ENCODE measurements around the gene FRMD4B.
"Not testable (repeated sequence)": the region's sequence is repeated elsewhere in the genome, so short reads cannot be mapped to it uniquely, and the experiment has no call there.

Gene FRMD4B

GRCh38 chr3:69239063-69239462 is 146.8 kb downstream of the FRMD4B start:
- no peak for DNase-seq

GRCh38 chr3:69236812-69237707 is 148.8 kb downstream of the FRMD4B start:
- no peak for DNase-seq

- no peak for DNase-seq
These were observed 150.0 kb downstream of the FRMD4B start for GRCh38 chr3:69235882-69236281.

- DNase-seq, result not testable (repeated sequence)
These were observed 150.7 kb downstream of the FRMD4B start for GRCh38 chr3:69235227-69235626.

- no peak for DNase-seq
These were observed 153.4 kb downstream of the FRMD4B start for GRCh38 chr3:69232482-69232881.

- no peak for DNase-seq
These were observed 153.9 kb downstream of the FRMD4B start for GRCh38 chr3:69231929-69232440.

- DNase-seq, result no peak
These were observed 159.8 kb downstream of the FRMD4B start for GRCh38 chr3:69226071-69226470.

GRCh38 chr3:69219101-69219708 is 166.7 kb downstream of the FRMD4B start:
- no peak for DNase-seq

GRCh38 chr3:69218079-69218478 is 167.8 kb downstream of the FRMD4B start:
- DNase-seq, result no peak

GRCh38 chr3:69216981-69217380 is 168.9 kb downstream of the FRMD4B start:
- DNase-seq, result no peak

GRCh38 chr3:69214241-69214640 is 171.6 kb downstream of the FRMD4B start:
- no peak for DNase-seq

GRCh38 chr3:69212411-69213160 is 173.3 kb downstream of the FRMD4B start:
- DNase-seq, result no peak

- no peak for DNase-seq
These were observed 175.7 kb downstream of the FRMD4B start for GRCh38 chr3:69210068-69210730.

GRCh38 chr3:69209413-69209812 is 176.5 kb downstream of the FRMD4B start:
- no peak for DNase-seq

- no peak for DNase-seq
These were observed 178.9 kb downstream of the FRMD4B start for GRCh38 chr3:69207031-69207430.

- DNase-seq, result no peak
These were observed 180.5 kb downstream of the FRMD4B start for GRCh38 chr3:69205385-69205784.

GRCh38 chr3:69204315-69204957 is 181.5 kb downstream of the FRMD4B start:
- no peak for DNase-seq

GRCh38 chr3:69203631-69204314 is 182.1 kb downstream of the FRMD4B start:
- no peak for DNase-seq

- peak; percentile 71 for DNase-seq
These were observed 184.2 kb downstream of the FRMD4B start for GRCh38 chr3:69201658-69202057.

GRCh38 chr3:69200384-69201068 is 185.4 kb downstream of the FRMD4B start:
- peak; percentile 47 for DNase-seq

GRCh38 chr3:69199942-69200341 is 185.9 kb downstream of the FRMD4B start:
- DNase-seq, result no peak
